ENCODE results near the gene TMEFF2.

GRCh38 chr2:191912764-191913163, 282.0 kb downstream of the TMEFF2 start:
- TF ChIP-seq ZNF274 (IDR thresholded peaks at IDR 0.05; ENCODE audit: low read depth, low read length) = no peak
- no peak for TF ChIP-seq SUZ12 (IDR thresholded peaks at IDR 0.05; ENCODE audit: extremely low read depth, insufficient read depth, insufficient read length)
- TF ChIP-seq YY1 (IDR thresholded peaks at IDR 0.05; ENCODE audit: insufficient read depth, insufficient read length) = no peak

Data from NT2/D1 (cell line).